Measurements from ENCODE around the gene DHRS12. TPM values are rescaled to one million over a fixed set of nuclear protein-coding genes. Genes with fewer than 3 reads are reported as not detected.

Gene DHRS12
- total RNA-seq, 1 experiment from 2014 or later, result 2.6 TPM

- Histone ChIP-seq H3K9me3 (ENCODE audit: low read length) (no peaks in the 10 kb centered on the region), H3K27ac (ENCODE audit: low read length) (no peak overlapping the region), H4K20me1 (ENCODE audit: low read length) (no peaks in the 10 kb centered on the region), H3K4me1 (ENCODE audit: insufficient read depth, low read length) (peaks cover 15% of the 10 kb centered on the region), H3K36me3 (ENCODE audit: low read depth, low read length) (no peaks in the 10 kb centered on the region), H3K27me3 (ENCODE audit: low read length) (no peaks in the 10 kb centered on the region), H3F3A (ENCODE audit: low read length, unreplicated experiment) (no peaks in the 10 kb centered on the region), H3K9ac (ENCODE audit: low read length) (no peak overlapping the region), H3K4me3 (ENCODE audit: low read length) (no peak overlapping the region), H3K9me2 (replicated peaks; ENCODE audit: low read length) (no peaks in the 10 kb centered on the region), H3K4me2 (ENCODE audit: low read length) (no peak overlapping the region), H2AFZ (ENCODE audit: low read length) (no peak overlapping the region), H3K79me2 (ENCODE audit: low read length) (no peaks in the 10 kb centered on the region)
- no peak for DNase-seq
- TF ChIP-seq CTCF (conservative IDR thresholded peaks at IDR 0.05; ENCODE audit: low read depth, low read length) (no peak), EZH2phosphoT487 (IDR thresholded peaks at IDR 0.05; ENCODE audit: borderline replicate concordance, low read length) (no peak), EZH2 (IDR thresholded peaks at IDR 0.05; ENCODE audit: low read length, unreplicated experiment) (no peak)
- ATAC-seq, result no peak
- POLR2A ChIA-PET (ENCODE audit: unreplicated experiment), result no interaction called here
- intact Hi-C loops (cut with micrococcal nuclease), result loop anchor here (5.0 kb wide), 2 partner anchors 503 to 648 kb away; no protein-coding TSS in a partner anchor
- no TSS peak for BruUV-seq (replicated peaks)
- CTCF ChIA-PET, result no interaction called here
Measured at GRCh38 chr13:51794964-51795363, 9.0 kb downstream of the DHRS12 start.

GRCh38 chr13:51793570-51794271 lies 10.2 kb downstream of the DHRS12 start:
- Histone ChIP-seq H3K4me3 (ENCODE audit: low read length) (no peak overlapping the region), H3K36me3 (ENCODE audit: low read depth, low read length) (no peaks in the 10 kb centered on the region), H3K27me3 (ENCODE audit: low read length) (no peaks in the 10 kb centered on the region), H2AFZ (ENCODE audit: low read length) (peak overlapping the region; percentile 75), H3K27ac (ENCODE audit: low read length) (peak overlapping the region; percentile 38), H3K9me2 (replicated peaks; ENCODE audit: low read length) (no peaks in the 10 kb centered on the region), H3F3A (ENCODE audit: low read length, unreplicated experiment) (no peaks in the 10 kb centered on the region), H3K9me3 (ENCODE audit: low read length) (no peaks in the 10 kb centered on the region), H3K79me2 (ENCODE audit: low read length) (no peaks in the 10 kb centered on the region), H3K4me1 (ENCODE audit: insufficient read depth, low read length) (peaks cover 15% of the 10 kb centered on the region), H4K20me1 (ENCODE audit: low read length) (no peaks in the 10 kb centered on the region), H3K9ac (ENCODE audit: low read length) (no peak overlapping the region), H3K4me2 (ENCODE audit: low read length) (peak overlapping the region; percentile 40; the same call in 1 of the 2 replicates)
- ATAC-seq (peak; percentile 94), DNase-seq (peak; percentile 80)
- BruUV-seq (replicated peaks), result no TSS peak
- TF ChIP-seq EZH2 (IDR thresholded peaks at IDR 0.05; ENCODE audit: low read length, unreplicated experiment) (no peak), CTCF (conservative IDR thresholded peaks at IDR 0.05; ENCODE audit: low read depth, low read length) (no peak), EZH2phosphoT487 (IDR thresholded peaks at IDR 0.05; ENCODE audit: borderline replicate concordance, low read length) (no peak)
- intact Hi-C loops (cut with micrococcal nuclease), result loop anchor here (5.0 kb wide), 1 partner anchor 501 kb away; no protein-coding TSS in a partner anchor
- ChIA-PET CTCF (interaction anchor here (0.9 kb wide), 1 partner anchor 359 kb away, joined by 4 read pairs; no protein-coding TSS in a partner anchor), POLR2A (ENCODE audit: unreplicated experiment) (interaction anchor here (0.6 kb wide), 2 partner anchors 32 to 168 kb away, joined by 4 read pairs; no protein-coding TSS in a partner anchor)
